A673 (cell line): ENCODE measurements around the gene COPS4. TPM values are rescaled to one million over a fixed set of nuclear protein-coding genes. Genes with fewer than 3 reads are reported as not detected.

ENCODE experiments used
- BruUV-seq: library from RNA; stranded (reverse); fragments of 400-500 nt; replicated peaks from 2 replicates; lab custom pipeline; 2021; lab: Mats Ljungman, UMichigan
- CTCF ChIA-PET: fragments of 300-600 bp; sonication (Branson Sonifier 250); formaldehyde crosslinking; loops from one replicate; lab custom pipeline; 2022; ENCODE audit warnings: antibody characterized with exemption; lab: Charles Lee
- POLR2A ChIA-PET: fragments of 300-600 bp; sonication (Branson Sonifier 250); formaldehyde crosslinking; loops from one replicate; lab custom pipeline; 2022; ENCODE audit warnings: antibody characterized with exemption; ENCODE audit not compliant: low non-redundant PET; lab: Charles Lee
- DNase-seq: peaks from one replicate; pipeline ENCODE4 v3.0.0-alpha.2; 2015; ENCODE audit warnings: low spot score
- H3K27ac ChIP-seq: fragments of 200-600 bp; sonication (generic); 2 replicates; pipeline ENCODE4 v1.5.1; 2016; ENCODE audit warnings: mixed run types, low read depth, mild to moderate bottlenecking, mixed read lengths, antibody characterized with exemption, low read length; ENCODE audit not compliant: poor library complexity, severe bottlenecking
- H3K27me3 ChIP-seq: fragments of 200-600 bp; sonication (generic); replicated peaks from 2 replicates; pipeline ENCODE4 v1.6.1; 2017; ENCODE audit warnings: mixed run types, low read depth, mild to moderate bottlenecking, mixed read lengths, antibody characterized with exemption, low read length; ENCODE audit not compliant: insufficient read depth, poor library complexity
- H3K36me3 ChIP-seq: fragments of 200-600 bp; sonication (generic); 2 replicates; pipeline ENCODE4 v1.6.1; 2016; ENCODE audit warnings: mixed run types, mild to moderate bottlenecking, mixed read lengths, antibody characterized with exemption, low read length; ENCODE audit not compliant: insufficient read depth, poor library complexity, severe bottlenecking
- H3K4me1 ChIP-seq: fragments of 200-600 bp; sonication (generic); 2 replicates; pipeline ENCODE4 v1.6.1; 2017; ENCODE audit warnings: mixed run types, mild to moderate bottlenecking, mixed read lengths, antibody characterized with exemption, low read length; ENCODE audit not compliant: insufficient read depth, poor library complexity, severe bottlenecking
- H3K4me3 ChIP-seq: fragments of 200-600 bp; sonication (generic); 2 replicates; pipeline ENCODE4 v1.5.1; 2016; ENCODE audit warnings: low read depth, mixed run types, mild to moderate bottlenecking, mixed read lengths, low read length; ENCODE audit not compliant: poor library complexity, severe bottlenecking
- H3K9me3 ChIP-seq: fragments of 200-600 bp; sonication (generic); 2 replicates; pipeline ENCODE4 v1.6.1; 2016; ENCODE audit warnings: mixed run types, low read depth, mild to moderate bottlenecking, mixed read lengths, antibody characterized with exemption, low read length; ENCODE audit not compliant: poor library complexity, severe bottlenecking
- EZH2 ChIP-seq: fragments of 200-600 bp; sonication (generic); IDR thresholded peaks from 2 replicates; pipeline ENCODE4 v1.6.1; 2017; ENCODE audit warnings: borderline replicate concordance, low read depth, mild to moderate bottlenecking, mixed read lengths, antibody characterized with exemption, low read length; ENCODE audit not compliant: poor library complexity, severe bottlenecking
- intact Hi-C: fragments of 100-400 bp; cut with micrococcal nuclease; formaldehyde crosslinking; loops from one replicate; pipeline ENCODE4 v1.10.0; 2022; ENCODE audit not compliant: unreplicated experiment
- total RNA-seq: library from RNA; stranded (reverse); gene quantifications from 2 replicates; pipeline ENCODE4 v1.2.3, GENCODE V29; 2021
- TF ChIP-seq, protein P1 (sequence below): fragments of 300-800, 200-600 bp; sonication (generic); conservative IDR thresholded peaks from 2 replicates; pipeline ENCODE4 v1.5.1; 2017; ENCODE audit warnings: low read depth, mild to moderate bottlenecking, antibody characterized with exemption, low read length, moderate library complexity, mixed read lengths

Gene COPS4
- total RNA-seq, 1 experiment from 2014 or later, result 25.5 TPM

DNA sequence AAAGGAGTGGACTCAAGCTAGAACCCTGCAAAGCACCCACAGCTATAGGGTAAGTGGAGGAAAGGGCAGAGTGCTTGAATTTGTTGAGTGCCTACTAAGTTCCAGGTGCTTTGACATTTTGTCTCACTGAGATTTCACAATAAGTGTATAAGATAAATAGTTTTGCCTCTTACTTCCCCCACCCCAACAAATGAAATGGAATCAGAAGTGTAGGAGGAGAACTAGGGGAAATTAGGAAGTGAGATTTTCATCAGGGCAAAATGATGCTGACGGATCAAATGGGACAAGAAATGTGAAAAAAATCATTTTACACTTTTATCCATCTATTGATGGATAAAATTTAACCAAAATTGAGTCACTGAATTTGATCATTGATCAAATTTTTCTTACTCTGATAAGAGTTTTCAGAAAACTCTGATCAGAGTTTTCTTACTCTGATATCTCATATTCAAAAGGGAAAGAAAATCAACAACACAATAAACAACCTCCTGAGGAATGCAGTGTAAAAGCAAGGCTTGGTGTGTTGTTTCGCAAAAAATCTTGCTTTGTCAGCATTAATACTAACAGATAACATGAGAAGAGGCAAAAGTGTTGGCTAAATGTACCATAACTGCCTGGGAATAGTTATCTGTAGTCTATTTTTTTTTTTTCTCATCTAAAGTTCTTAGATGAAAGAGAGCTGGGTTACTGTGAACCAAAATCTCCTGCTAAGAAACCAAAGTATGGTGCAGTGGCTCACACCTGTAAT lies 54.6 kb downstream of the COPS4 start:
- ChIA-PET POLR2A (no interaction called here), CTCF (no interaction called here)
- H3K27me3 ChIP-seq, result no peaks in the 10 kb centered on the region
- no peaks in the 10 kb centered on the region for H3K36me3 ChIP-seq
- DNase-seq, result no peak
- no peaks in the 10 kb centered on the region for H3K9me3 ChIP-seq
- no peaks in the 10 kb centered on the region for H3K4me1 ChIP-seq
- H3K27ac ChIP-seq, result no peak overlapping the region
- intact Hi-C loops, result no loop called here
- BruUV-seq, result no TSS peak
- H3K4me3 ChIP-seq, result no peak overlapping the region
- no peak for TF ChIP-seq EZH2
- TF ChIP-seq, protein P1, sequence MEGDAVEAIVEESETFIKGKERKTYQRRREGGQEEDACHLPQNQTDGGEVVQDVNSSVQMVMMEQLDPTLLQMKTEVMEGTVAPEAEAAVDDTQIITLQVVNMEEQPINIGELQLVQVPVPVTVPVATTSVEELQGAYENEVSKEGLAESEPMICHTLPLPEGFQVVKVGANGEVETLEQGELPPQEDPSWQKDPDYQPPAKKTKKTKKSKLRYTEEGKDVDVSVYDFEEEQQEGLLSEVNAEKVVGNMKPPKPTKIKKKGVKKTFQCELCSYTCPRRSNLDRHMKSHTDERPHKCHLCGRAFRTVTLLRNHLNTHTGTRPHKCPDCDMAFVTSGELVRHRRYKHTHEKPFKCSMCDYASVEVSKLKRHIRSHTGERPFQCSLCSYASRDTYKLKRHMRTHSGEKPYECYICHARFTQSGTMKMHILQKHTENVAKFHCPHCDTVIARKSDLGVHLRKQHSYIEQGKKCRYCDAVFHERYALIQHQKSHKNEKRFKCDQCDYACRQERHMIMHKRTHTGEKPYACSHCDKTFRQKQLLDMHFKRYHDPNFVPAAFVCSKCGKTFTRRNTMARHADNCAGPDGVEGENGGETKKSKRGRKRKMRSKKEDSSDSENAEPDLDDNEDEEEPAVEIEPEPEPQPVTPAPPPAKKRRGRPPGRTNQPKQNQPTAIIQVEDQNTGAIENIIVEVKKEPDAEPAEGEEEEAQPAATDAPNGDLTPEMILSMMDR, result no peak

DNA sequence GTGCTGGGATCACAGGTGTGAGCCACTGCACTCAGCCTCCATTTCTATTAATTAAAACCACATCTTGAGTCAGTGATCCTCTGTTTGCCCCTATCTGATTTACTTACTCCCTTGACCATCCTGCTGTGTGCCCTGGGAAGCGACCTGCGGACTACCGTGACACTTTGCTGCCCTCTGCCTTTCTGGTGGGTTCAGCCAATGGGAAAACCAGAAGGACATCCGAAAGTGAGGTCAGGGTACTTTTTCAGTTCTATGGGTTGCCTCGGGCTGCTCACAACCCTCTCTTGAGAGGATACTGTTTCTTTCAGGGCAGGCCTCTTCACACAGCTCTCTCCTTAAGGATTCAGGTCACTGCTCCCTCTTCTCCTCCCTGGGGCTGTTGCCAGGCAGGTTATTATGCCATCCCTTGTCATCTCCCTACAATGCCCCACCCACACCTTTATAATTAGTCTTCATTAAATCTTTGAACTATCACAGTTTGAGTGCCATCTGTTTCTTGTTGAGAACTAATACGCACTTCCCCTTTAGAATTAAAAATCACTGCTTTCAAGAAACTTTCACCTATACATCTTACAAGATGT lies 58.2 kb downstream of the COPS4 start:
- Histone ChIP-seq H3K27me3 (no peaks in the 10 kb centered on the region), H3K4me1 (no peaks in the 10 kb centered on the region), H3K27ac (no peak overlapping the region), H3K9me3 (no peaks in the 10 kb centered on the region), H3K36me3 (no peaks in the 10 kb centered on the region), H3K4me3 (no peak overlapping the region)
- ChIA-PET CTCF (no interaction called here), POLR2A (no interaction called here)
- BruUV-seq, result no TSS peak
- intact Hi-C loops, result no loop called here
- DNase-seq, result no peak
- TF ChIP-seq, protein P1, result no peak
- TF ChIP-seq EZH2, result no peak

DNA sequence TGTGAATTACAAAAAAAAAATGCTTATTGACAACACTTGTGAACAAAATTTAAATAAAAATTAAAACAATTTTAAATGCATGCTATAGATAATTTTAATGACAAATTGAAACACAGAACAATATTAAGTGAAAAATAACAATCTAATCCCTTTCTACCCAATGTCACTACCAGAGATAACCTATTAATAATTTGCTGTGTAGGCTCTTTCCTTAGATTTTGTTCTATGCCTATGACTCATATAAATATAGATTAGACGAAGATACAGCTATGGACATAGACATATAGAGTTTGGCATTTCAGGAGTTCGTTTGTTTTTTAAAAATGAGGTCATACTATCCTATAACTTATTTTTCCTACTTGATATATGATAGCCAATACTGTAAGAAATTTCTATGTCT lies 61.4 kb downstream of the COPS4 start:
- ChIA-PET CTCF (no interaction called here), POLR2A (no interaction called here)
- H3K27ac ChIP-seq, result no peak overlapping the region
- H3K36me3 ChIP-seq, result no peaks in the 10 kb centered on the region
- no peaks in the 10 kb centered on the region for H3K27me3 ChIP-seq
- intact Hi-C loops, result no loop called here
- no peak overlapping the region for H3K4me3 ChIP-seq
- no peaks in the 10 kb centered on the region for H3K4me1 ChIP-seq
- BruUV-seq, result no TSS peak
- DNase-seq, result no peak
- no peaks in the 10 kb centered on the region for H3K9me3 ChIP-seq
- TF ChIP-seq, protein P1, result no peak
- TF ChIP-seq EZH2, result no peak
